Subcutaneous abdominal adipose tissue (tissue), 5 donors: ENCODE data around the gene TXLNB.

Source experiments
- H3K27ac ChIP-seq: one replicate; pipeline ENCODE4 v1.7.0; 2013; ENCODE audit warnings: low read depth, mild to moderate bottlenecking, inconsistent platforms, low read length, moderate library complexity
- H3K27me3 ChIP-seq, 5 donors: one replicate each; pipeline ENCODE4 v1.7.0; 2013; ENCODE audit warnings: low read length in 5 of 5, inconsistent platforms in 1 of 5; ENCODE audit not compliant: control insufficient read depth in 5 of 5, insufficient read depth in 4 of 5
- H3K36me3 ChIP-seq, 5 donors: one replicate each; pipeline ENCODE4 v1.7.0; 2013; ENCODE audit warnings: low read length in 5 of 5; ENCODE audit not compliant: control insufficient read depth in 5 of 5, insufficient read depth in 5 of 5
- H3K4me1 ChIP-seq, 5 donors: one replicate each; pipeline ENCODE4 v1.7.0; 2013; ENCODE audit warnings: low read length in 5 of 5, mild to moderate bottlenecking in 3 of 5, moderate library complexity in 1 of 5; ENCODE audit not compliant: control insufficient read depth in 5 of 5, insufficient read depth in 5 of 5
- H3K4me3 ChIP-seq, 5 donors: one replicate each; pipeline ENCODE4 v1.7.0; 2013; ENCODE audit warnings: low read length in 5 of 5, low read depth in 1 of 5
- H3K9ac ChIP-seq, 5 donors: one replicate each; pipeline ENCODE4 v1.7.0; 2013; ENCODE audit warnings: low read length in 5 of 5, mild to moderate bottlenecking in 4 of 5, moderate library complexity in 3 of 5
- H3K9me3 ChIP-seq, 5 donors: one replicate each; pipeline ENCODE4 v1.7.0; 2013; ENCODE audit warnings: low read length in 5 of 5; ENCODE audit not compliant: control insufficient read depth in 5 of 5
- donor health status: healthy.
- donor health status: healthy.
- donor health status: healthy.
- donor health status: healthy.
- donor health status: healthy.

Gene TXLNB

GRCh38 chr6:139256087-139256486 is 35.7 kb downstream of the TXLNB start:
- Histone ChIP-seq H3K36me3 (no peaks in the 10 kb centered on the region), H3K27ac (no peak overlapping the region), H3K4me3 (no peak overlapping the region), H3K27me3 (no peaks in the 10 kb centered on the region), H3K4me1 (peaks cover 0 to 10% (median 8%) of the 10 kb centered on the region in 5 donors), H3K9ac (no peak overlapping the region), H3K9me3 (no peaks in the 10 kb centered on the region)

GRCh38 chr6:139254196-139254595 is 37.6 kb downstream of the TXLNB start:
- H3K27ac ChIP-seq = no peak overlapping the region
- H3K4me3 ChIP-seq = no peak overlapping the region
- no peaks in the 10 kb centered on the region for H3K36me3 ChIP-seq

GRCh38 chr6:139253656-139254055 is 38.1 kb downstream of the TXLNB start:
- no peak overlapping the region for H3K4me3 ChIP-seq
- H3K9me3 ChIP-seq = no peaks in the 10 kb centered on the region
- no peaks in the 10 kb centered on the region for H3K36me3 ChIP-seq
- peaks cover 0 to 19% (median 8%) of the 10 kb centered on the region in 5 donors for H3K4me1 ChIP-seq
- H3K27me3 ChIP-seq = no peaks in the 10 kb centered on the region
- H3K9ac ChIP-seq = no peak overlapping the region
- H3K27ac ChIP-seq = no peak overlapping the region

More at GRCh38 chr6:139254196-139254595, 37.6 kb downstream of the TXLNB start:
- Histone ChIP-seq H3K4me1 (peaks cover 0 to 19% (median 8%) of the 10 kb centered on the region in 5 donors), H3K9me3 (no peaks in the 10 kb centered on the region), H3K9ac (no peak overlapping the region), H3K27me3 (no peaks in the 10 kb centered on the region)

GRCh38 chr6:139251691-139252390 is 40.0 kb downstream of the TXLNB start:
- Histone ChIP-seq H3K9me3 (no peaks in the 10 kb centered on the region), H3K36me3 (no peaks in the 10 kb centered on the region), H3K4me3 (no peak overlapping the region), H3K9ac (no peak overlapping the region), H3K4me1 (peaks cover 0 to 19% (median 8%) of the 10 kb centered on the region in 5 donors), H3K27ac (no peak overlapping the region), H3K27me3 (no peaks in the 10 kb centered on the region)

GRCh38 chr6:139251045-139251690 is 40.6 kb downstream of the TXLNB start:
- Histone ChIP-seq H3K4me1 (peaks cover 0 to 19% (median 8%) of the 10 kb centered on the region in 5 donors), H3K36me3 (no peaks in the 10 kb centered on the region), H3K27me3 (no peaks in the 10 kb centered on the region), H3K9ac (no peak overlapping the region), H3K27ac (no peak overlapping the region), H3K4me3 (no peak overlapping the region), H3K9me3 (no peaks in the 10 kb centered on the region)

GRCh38 chr6:139250296-139251044 is 41.3 kb downstream of the TXLNB start:
- Histone ChIP-seq H3K9ac (no peak overlapping the region), H3K27me3 (no peaks in the 10 kb centered on the region), H3K27ac (no peak overlapping the region), H3K4me3 (no peak overlapping the region), H3K36me3 (no peaks in the 10 kb centered on the region), H3K4me1 (peaks cover 0 to 19% (median 8%) of the 10 kb centered on the region in 5 donors), H3K9me3 (no peaks in the 10 kb centered on the region)

GRCh38 chr6:139249395-139249794 is 42.4 kb downstream of the TXLNB start:
- H3K9me3 ChIP-seq = no peaks in the 10 kb centered on the region
- H3K9ac ChIP-seq = no peak overlapping the region
- H3K4me1 ChIP-seq = peaks cover 0 to 19% (median 8%) of the 10 kb centered on the region in 5 donors
- H3K27me3 ChIP-seq = no peaks in the 10 kb centered on the region
- H3K36me3 ChIP-seq = no peaks in the 10 kb centered on the region
- no peak overlapping the region for H3K4me3 ChIP-seq
- no peak overlapping the region for H3K27ac ChIP-seq

GRCh38 chr6:139248911-139249310 is 42.9 kb downstream of the TXLNB start:
- no peak overlapping the region for H3K27ac ChIP-seq
- H3K9ac ChIP-seq = no peak overlapping the region
- no peak overlapping the region for H3K4me3 ChIP-seq
- H3K36me3 ChIP-seq = no peaks in the 10 kb centered on the region
- H3K27me3 ChIP-seq = no peaks in the 10 kb centered on the region
- H3K4me1 ChIP-seq = peaks cover 0 to 19% (median 8%) of the 10 kb centered on the region in 5 donors
- no peaks in the 10 kb centered on the region for H3K9me3 ChIP-seq

GRCh38 chr6:139247618-139248017 is 44.2 kb downstream of the TXLNB start:
- Histone ChIP-seq H3K9ac (no peak overlapping the region), H3K36me3 (no peaks in the 10 kb centered on the region), H3K27ac (no peak overlapping the region)

GRCh38 chr6:139243536-139243935 is 48.3 kb downstream of the TXLNB start:
- no peaks in the 10 kb centered on the region for H3K9me3 ChIP-seq
- H3K4me1 ChIP-seq = peaks cover 0 to 2% (median 0%) of the 10 kb centered on the region in 5 donors
- no peak overlapping the region for H3K27ac ChIP-seq
- no peak overlapping the region for H3K4me3 ChIP-seq
- no peaks in the 10 kb centered on the region for H3K27me3 ChIP-seq
- H3K9ac ChIP-seq = no peak overlapping the region
- H3K36me3 ChIP-seq = no peaks in the 10 kb centered on the region

More at GRCh38 chr6:139247618-139248017, 44.2 kb downstream of the TXLNB start:
- Histone ChIP-seq H3K9me3 (no peaks in the 10 kb centered on the region), H3K27me3 (no peaks in the 10 kb centered on the region), H3K4me1 (peaks cover 0 to 19% (median 8%) of the 10 kb centered on the region in 5 donors), H3K4me3 (no peak overlapping the region)
